Lung (tissue), 12 donors: ENCODE data around the gene ADGRA3. TPM values are rescaled to one million over a fixed set of nuclear protein-coding genes. Genes with fewer than 3 reads are reported as not detected.
"Not testable (repeated sequence)": the region's sequence is repeated elsewhere in the genome, so short reads cannot be mapped to it uniquely, and the experiment has no call there.

Experiments used
- ATAC-seq: fragments of 200-7000 bp; cut with Tn5 transposase; one replicate; pipeline ENCODE4 v1.9.1; 2020; ENCODE audit warnings: moderate number of reproducible peaks; ENCODE audit not compliant: insufficient read depth, low FRiP score
- DNase-seq, 3 donors: peaks; one replicate each; pipeline ENCODE4 v3.0.0-alpha.2; 2013 to 2017
- H3K27ac ChIP-seq, 2 donors: one replicate each; pipeline ENCODE4 v1.5.1; 2013; ENCODE audit warnings: mild to moderate bottlenecking in 2 of 2, moderate library complexity in 2 of 2, control low read depth in 1 of 2, inconsistent platforms in 1 of 2, low read depth in 1 of 2, low read length in 1 of 2
- H3K27me3 ChIP-seq, 3 donors: one replicate each; pipeline ENCODE4 v1.5.1; 2013; ENCODE audit warnings: low read length in 2 of 3; ENCODE audit not compliant: control insufficient read depth in 3 of 3, insufficient read depth in 3 of 3
- H3K36me3 ChIP-seq, 4 donors: one replicate each; pipeline ENCODE4 v1.5.1; 2013; ENCODE audit warnings: low read length in 4 of 4, mild to moderate bottlenecking in 1 of 4, moderate library complexity in 1 of 4; ENCODE audit not compliant: control insufficient read depth in 4 of 4, insufficient read depth in 4 of 4
- H3K4me1 ChIP-seq, 5 donors: one replicate each; pipeline ENCODE4 v1.5.1; 2013; ENCODE audit warnings: low read length in 5 of 5, mild to moderate bottlenecking in 2 of 5, moderate library complexity in 1 of 5; ENCODE audit not compliant: control insufficient read depth in 5 of 5, insufficient read depth in 5 of 5
- H3K4me3 ChIP-seq: one replicate; pipeline ENCODE4 v1.5.1; 2013; ENCODE audit warnings: mild to moderate bottlenecking, control low read depth, moderate library complexity
- H3K9ac ChIP-seq, 2 donors: one replicate each; pipeline ENCODE4 v1.5.1; 2013; ENCODE audit warnings: low read length in 2 of 2, control low read depth in 1 of 2; ENCODE audit not compliant: insufficient read depth in 1 of 2
- H3K9me3 ChIP-seq, 4 donors: one replicate each; pipeline ENCODE4 v1.5.1; 2013; ENCODE audit warnings: low read length in 3 of 4, mild to moderate bottlenecking in 1 of 4, moderate library complexity in 1 of 4; ENCODE audit not compliant: control insufficient read depth in 4 of 4, insufficient read depth in 3 of 4
- WGBS, 2 donors: extraction: QIAGEN DNeasy Blood & Tissue Kit; methylation state at CpG; one replicate each; pipeline ENCODE4 v1.1.7; 2013; 5-methylcytosine and 5-hydroxymethylcytosine counted together
- polyA plus RNA-seq, 2 donors: library from polyadenylated mRNA; stranded (reverse); fragments of 200-250 nt; gene quantifications; one replicate each; pipeline ENCODE4 v1.2.1, GENCODE V29; 2013
- total RNA-seq, 2 donors: library from RNA; depleted of rRNA in 1 of 2; stranded (reverse); fragments of >200 nt in 1 of 2; gene quantifications; one replicate each; pipeline ENCODE4 v1.2.1, GENCODE V29; 2014 to 2021
- TF ChIP-seq, protein P1 (sequence below): IDR thresholded peaks from 2 replicates; pipeline ENCODE4 v1.5.1; 2012; ENCODE audit warnings: mild to moderate bottlenecking; ENCODE audit errors: control extremely low read depth, extremely low read depth
- donor health status: control.
- donor health status: control.
- donor health status: Bipolar disorder and iron deficiency.
- donor health status: healthy.
- donor health status: DM: yes; HTN: yes; CAD: no.

Gene ADGRA3
- total and polyA plus RNA-seq, 4 donors, result 6.6 to 62.8 (median 11.9) TPM

DNA sequence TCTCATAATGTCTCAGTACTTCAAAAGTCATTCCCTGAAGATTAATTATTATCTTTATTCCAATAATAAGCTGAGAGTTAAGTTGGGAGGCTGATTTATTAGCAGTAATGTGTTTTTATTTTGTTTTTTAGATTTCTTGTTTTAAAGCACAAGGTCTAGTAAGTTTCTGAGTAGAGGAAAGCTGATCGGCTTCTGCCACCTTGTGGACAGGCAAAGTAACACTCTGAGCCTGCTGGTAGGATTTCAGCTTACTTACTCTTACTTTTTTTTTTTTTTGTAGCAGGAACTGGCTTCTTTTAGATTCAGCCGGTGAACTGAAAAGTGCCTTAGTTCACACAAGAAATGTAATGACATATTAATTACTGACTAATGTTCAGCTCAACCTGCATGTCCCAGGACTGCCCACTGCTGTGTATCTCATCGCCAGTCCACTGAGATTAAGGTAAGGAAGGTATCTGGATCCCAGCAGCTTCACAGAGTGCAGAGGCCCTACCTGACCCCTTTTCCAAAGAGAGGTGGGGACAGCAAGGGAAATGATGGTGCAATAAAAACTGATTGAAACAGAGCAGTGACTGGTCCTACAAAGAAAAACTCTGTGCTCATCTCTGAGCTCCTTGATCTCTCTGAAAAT is 126.5 kb downstream of the ADGRA3 start:
- Histone ChIP-seq H3K27ac (no peak overlapping the region), H3K9me3 (no peaks in the 10 kb centered on the region), H3K4me1 (no peaks in the 10 kb centered on the region), H3K27me3 (no peaks in the 10 kb centered on the region), H3K36me3 (peaks cover 5 to 22% (median 6%) of the 10 kb centered on the region in 4 donors), H3K9ac (no peak overlapping the region), H3K4me3 (no peak overlapping the region)
- ATAC-seq, result no peak
- TF ChIP-seq, protein P1, sequence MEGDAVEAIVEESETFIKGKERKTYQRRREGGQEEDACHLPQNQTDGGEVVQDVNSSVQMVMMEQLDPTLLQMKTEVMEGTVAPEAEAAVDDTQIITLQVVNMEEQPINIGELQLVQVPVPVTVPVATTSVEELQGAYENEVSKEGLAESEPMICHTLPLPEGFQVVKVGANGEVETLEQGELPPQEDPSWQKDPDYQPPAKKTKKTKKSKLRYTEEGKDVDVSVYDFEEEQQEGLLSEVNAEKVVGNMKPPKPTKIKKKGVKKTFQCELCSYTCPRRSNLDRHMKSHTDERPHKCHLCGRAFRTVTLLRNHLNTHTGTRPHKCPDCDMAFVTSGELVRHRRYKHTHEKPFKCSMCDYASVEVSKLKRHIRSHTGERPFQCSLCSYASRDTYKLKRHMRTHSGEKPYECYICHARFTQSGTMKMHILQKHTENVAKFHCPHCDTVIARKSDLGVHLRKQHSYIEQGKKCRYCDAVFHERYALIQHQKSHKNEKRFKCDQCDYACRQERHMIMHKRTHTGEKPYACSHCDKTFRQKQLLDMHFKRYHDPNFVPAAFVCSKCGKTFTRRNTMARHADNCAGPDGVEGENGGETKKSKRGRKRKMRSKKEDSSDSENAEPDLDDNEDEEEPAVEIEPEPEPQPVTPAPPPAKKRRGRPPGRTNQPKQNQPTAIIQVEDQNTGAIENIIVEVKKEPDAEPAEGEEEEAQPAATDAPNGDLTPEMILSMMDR, result peak; percentile 17
- 38 to 40% methylated on average over 3 of the region's 3 CpGs for WGBS, 2 donors
- peak; percentile 70 to 88 (median 83) for DNase-seq

DNA sequence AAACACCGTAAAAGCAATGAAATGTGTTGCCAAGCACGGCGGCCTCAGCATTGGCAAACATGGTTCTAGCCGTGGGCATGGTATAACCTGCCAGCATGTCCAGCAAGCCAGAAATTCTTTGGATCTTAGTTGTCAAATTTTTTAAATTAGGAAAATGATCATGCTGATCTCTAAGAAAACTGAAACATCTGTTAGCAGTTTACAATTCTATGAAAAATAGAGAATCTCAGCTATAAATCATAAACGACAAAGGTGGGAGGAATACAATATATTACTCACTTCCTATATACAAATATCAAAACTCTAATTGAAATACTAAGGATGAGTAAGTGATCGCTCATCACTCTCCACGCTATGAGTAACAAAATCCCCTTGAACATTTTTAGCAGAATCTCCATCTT is 130.3 kb downstream of the ADGRA3 start:
- Histone ChIP-seq H3K36me3 (peaks cover 5 to 22% (median 7%) of the 10 kb centered on the region in 4 donors), H3K4me1 (peaks cover 0 to 3% (median 0%) of the 10 kb centered on the region in 5 donors), H3K9ac (no peak overlapping the region), H3K9me3 (no peaks in the 10 kb centered on the region), H3K27me3 (no peaks in the 10 kb centered on the region), H3K27ac (no peak overlapping the region), H3K4me3 (no peak overlapping the region)
- TF ChIP-seq, protein P1, result no peak
- no peak for ATAC-seq
- 90 to 91% methylated on average over 7 of the region's 7 CpGs for WGBS, 2 donors
- DNase-seq, result no peak

DNA sequence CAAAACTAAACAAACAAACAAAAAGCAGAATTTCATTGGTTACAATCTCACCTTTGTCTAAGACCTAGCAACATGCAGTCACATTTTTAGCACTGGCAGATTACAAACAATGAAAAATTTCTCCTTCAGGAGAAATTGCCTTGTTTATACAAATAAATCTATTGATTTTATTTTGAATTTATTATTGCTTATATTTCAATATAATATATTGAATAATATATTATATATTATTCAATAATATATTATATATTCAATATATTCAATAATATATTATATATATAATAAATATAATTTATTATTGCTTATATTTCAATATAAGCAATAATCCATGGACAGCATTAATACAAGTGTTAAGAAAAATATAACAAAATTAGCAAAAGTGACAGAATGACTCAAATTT is 131.7 kb downstream of the ADGRA3 start:
- Histone ChIP-seq H3K9me3 (no peaks in the 10 kb centered on the region), H3K4me1 (peaks cover 0 to 3% (median 0%) of the 10 kb centered on the region in 5 donors), H3K27me3 (no peaks in the 10 kb centered on the region), H3K4me3 (no peak overlapping the region), H3K36me3 (peaks cover 5 to 20% (median 7%) of the 10 kb centered on the region in 4 donors), H3K27ac (no peak overlapping the region), H3K9ac (no peak overlapping the region)
- ATAC-seq (no peak), DNase-seq (no peak)
- TF ChIP-seq, protein P1, result no peak

DNA sequence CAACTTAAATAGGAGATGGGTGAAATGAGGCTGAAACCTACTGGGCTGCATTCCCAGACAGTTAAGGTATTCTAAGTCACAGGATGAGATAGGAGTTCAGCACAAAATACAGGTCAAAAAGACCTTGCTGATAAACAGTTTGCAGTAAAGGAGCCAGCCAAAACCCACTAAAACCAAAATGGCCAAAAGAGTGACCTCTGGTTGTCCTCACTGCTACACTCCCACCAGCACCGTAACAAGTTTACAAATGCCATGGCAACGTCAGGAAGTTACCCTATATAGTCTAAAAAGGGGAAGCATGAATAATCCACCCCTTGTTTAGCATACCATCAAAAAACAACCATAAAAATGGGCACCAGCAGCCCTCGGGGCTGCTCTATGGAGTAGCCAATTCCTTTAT is 133.7 kb downstream of the ADGRA3 start:
- not testable (repeated sequence) for H3K4me1 ChIP-seq, H3K36me3 ChIP-seq, H3K9me3 ChIP-seq, H3K27me3 ChIP-seq, DNase-seq, H3K9ac ChIP-seq, ATAC-seq, H3K4me3 ChIP-seq
- peak overlapping the region in 1 of 2 donors; percentile 27 for H3K27ac ChIP-seq
- 39 to 59% methylated on average over 3 of the region's 3 CpGs for WGBS, 2 donors
